Measurements from ENCODE around the gene IFI16. TPM values are rescaled to one million over a fixed set of nuclear protein-coding genes. Genes with fewer than 3 reads are reported as not detected.

The IFI16 gene
- total and polyA plus RNA-seq, 2 experiments from 2014 or later, result 25.1 to 31.8 TPM

- H2AFZ ChIP-seq, result no peak overlapping the region
- no peaks in the 10 kb centered on the region for H3K4me1 ChIP-seq (ENCODE audit: insufficient read depth)
- peak; percentile 15 for DNase-seq (ENCODE audit: low spot score)
- no peaks in the 10 kb centered on the region for H4K20me1 ChIP-seq (ENCODE audit: insufficient read depth, poor library complexity, severe bottlenecking)
- H3K9me3 ChIP-seq (ENCODE audit: low read depth), result no peaks in the 10 kb centered on the region
- no peak overlapping the region for H3K4me3 ChIP-seq
- H3K36me3 ChIP-seq (replicated peaks; ENCODE audit: insufficient read depth, low read depth), result no peaks in the 10 kb centered on the region
- WGBS (ENCODE audit: low lambda C conversion rate, missing lambda C conversion rate), result 71% methylated on average over 1 of the region's 1 CpG
- H3K27ac ChIP-seq, result no peak overlapping the region
- no peak overlapping the region for H3K4me2 ChIP-seq
- no peaks in the 10 kb centered on the region for H3K27me3 ChIP-seq
- TF ChIP-seq CTCF (IDR thresholded peaks at IDR 0.05; ENCODE audit: poor library complexity) (no peak), EZH2 (IDR thresholded peaks at IDR 0.05; ENCODE audit: borderline replicate concordance) (no peak), EZH2phosphoT487 (IDR thresholded peaks at IDR 0.05; ENCODE audit: low read depth, severe bottlenecking, unreplicated experiment) (no peak)
- H3K79me2 ChIP-seq, result no peaks in the 10 kb centered on the region
- no peaks in the 10 kb centered on the region for H3K9me2 ChIP-seq (replicated peaks; ENCODE audit: insufficient read depth)
These were observed 20.3 kb upstream of the IFI16 start for GRCh38 chr1:158989424-158989823.

GRCh38 chr1:158992787-158993312 lies 16.9 kb upstream of the IFI16 start:
- WGBS (ENCODE audit: low lambda C conversion rate, missing lambda C conversion rate), result no CpG with 5 or more reads among the region's 4 CpGs
- no peak for TF ChIP-seq EZH2phosphoT487 (IDR thresholded peaks at IDR 0.05; ENCODE audit: low read depth, severe bottlenecking, unreplicated experiment)
- TF ChIP-seq EZH2 (IDR thresholded peaks at IDR 0.05; ENCODE audit: borderline replicate concordance), result no peak
- TF ChIP-seq CTCF (IDR thresholded peaks at IDR 0.05; ENCODE audit: poor library complexity), result no peak

GRCh38 chr1:158996998-158997397 lies 12.7 kb upstream of the IFI16 start:
- WGBS (ENCODE audit: low lambda C conversion rate, missing lambda C conversion rate), result 79% methylated on average over 5 of the region's 5 CpGs
- no peak overlapping the region for H3K4me3 ChIP-seq
- H2AFZ ChIP-seq, result no peak overlapping the region
- TF ChIP-seq EZH2phosphoT487 (IDR thresholded peaks at IDR 0.05; ENCODE audit: low read depth, severe bottlenecking, unreplicated experiment) (no peak), EZH2 (IDR thresholded peaks at IDR 0.05; ENCODE audit: borderline replicate concordance) (no peak), CTCF (IDR thresholded peaks at IDR 0.05; ENCODE audit: poor library complexity) (no peak)
- H3K9me3 ChIP-seq (ENCODE audit: low read depth), result no peaks in the 10 kb centered on the region
- no peaks in the 10 kb centered on the region for H4K20me1 ChIP-seq (ENCODE audit: insufficient read depth, poor library complexity, severe bottlenecking)
- no peak overlapping the region for H3K27ac ChIP-seq
- no peaks in the 10 kb centered on the region for H3K27me3 ChIP-seq
- DNase-seq (ENCODE audit: low spot score), result no peak
- H3K36me3 ChIP-seq (replicated peaks; ENCODE audit: insufficient read depth, low read depth), result no peaks in the 10 kb centered on the region
- no peaks in the 10 kb centered on the region for H3K79me2 ChIP-seq
- H3K4me2 ChIP-seq, result no peak overlapping the region
- no peaks in the 10 kb centered on the region for H3K9me2 ChIP-seq (replicated peaks; ENCODE audit: insufficient read depth)
- no peaks in the 10 kb centered on the region for H3K4me1 ChIP-seq (ENCODE audit: insufficient read depth)

More at GRCh38 chr1:158992787-158993312, 16.9 kb upstream of the IFI16 start:
- no peak overlapping the region for H3K4me3 ChIP-seq
- no peaks in the 10 kb centered on the region for H3K27me3 ChIP-seq
- DNase-seq (ENCODE audit: low spot score), result no peak
- no peaks in the 10 kb centered on the region for H3K36me3 ChIP-seq (replicated peaks; ENCODE audit: insufficient read depth, low read depth)
- H3K9me2 ChIP-seq (replicated peaks; ENCODE audit: insufficient read depth), result no peaks in the 10 kb centered on the region
- H4K20me1 ChIP-seq (ENCODE audit: insufficient read depth, poor library complexity, severe bottlenecking), result no peaks in the 10 kb centered on the region
- no peaks in the 10 kb centered on the region for H3K9me3 ChIP-seq (ENCODE audit: low read depth)
- H3K4me1 ChIP-seq (ENCODE audit: insufficient read depth), result no peaks in the 10 kb centered on the region
- H3K4me2 ChIP-seq, result no peak overlapping the region
- no peak overlapping the region for H3K27ac ChIP-seq
- no peaks in the 10 kb centered on the region for H3K79me2 ChIP-seq
- no peak overlapping the region for H2AFZ ChIP-seq
